Activated B cell treated with CpG ODN at 0.5 μM for 24 hours (primary cell): ENCODE data around the gene DOCK1. TPM values are rescaled to one million over a fixed set of nuclear protein-coding genes. Genes with fewer than 3 reads are reported as not detected.

Source experiments
- ATAC-seq: fragments of 200-7000 bp; cut with Tn5 transposase; one replicate; pipeline ENCODE4 v1.10.0; 2021; ENCODE audit warnings: low read depth, mild to moderate bottlenecking, moderate library complexity
- CTCF ChIA-PET: fragments of 350-600 bp; sonication (Branson Sonifier 250); formaldehyde crosslinking; loops from one replicate; lab custom pipeline; 2021; ENCODE audit warnings: antibody characterized with exemption; lab: Charles Lee
- POLR2A ChIA-PET: fragments of 350-600 bp; sonication (Branson Sonifier 250); formaldehyde crosslinking; loops from one replicate; lab custom pipeline; 2021; ENCODE audit warnings: antibody characterized with exemption; lab: Charles Lee
- DNase-seq: peaks from one replicate; pipeline ENCODE4 v3.0.0; 2022
- H3K27ac Mint-ChIP-seq: one replicate; pipeline ENCODE4 v1.8.0; 2020; ENCODE audit warnings: mixed read lengths
- H3K27me3 Mint-ChIP-seq: one replicate; pipeline ENCODE4 v1.8.0; 2021; ENCODE audit warnings: mixed read lengths
- H3K36me3 Mint-ChIP-seq: one replicate; pipeline ENCODE4 v1.8.0; 2021; ENCODE audit warnings: low read depth, mixed read lengths
- H3K4me1 Mint-ChIP-seq: one replicate; pipeline ENCODE4 v1.8.0; 2021; ENCODE audit warnings: mixed read lengths
- H3K4me3 Mint-ChIP-seq: one replicate; pipeline ENCODE4 v1.8.0; 2020; ENCODE audit warnings: mild to moderate bottlenecking, mixed read lengths
- H3K9me3 Mint-ChIP-seq: one replicate; pipeline ENCODE4 v1.8.0; 2020; ENCODE audit warnings: mixed read lengths
- CTCF ChIP-seq: fragments of 200-600 bp; IDR thresholded peaks from one replicate; pipeline ENCODE4 v1.8.0; 2022; ENCODE audit warnings: antibody characterized with exemption, mild to moderate bottlenecking
- intact Hi-C: fragments of 100-400 bp; cut with micrococcal nuclease; formaldehyde crosslinking; loops from one replicate; pipeline ENCODE4 v1.15.1; 2024
- total RNA-seq: library from RNA; stranded (reverse); gene quantifications from 2 replicates; pipeline ENCODE4 v1.2.3, GENCODE V29; 2022

DOCK1 gene
- total RNA-seq, 1 donor from 2014 or later: not detected

- CTCF ChIA-PET: no interaction called here
- H3K27ac Mint-ChIP-seq: no peak overlapping the region
- no peak overlapping the region for H3K4me3 Mint-ChIP-seq
- H3K27me3 Mint-ChIP-seq: no peaks in the 10 kb centered on the region
- no peak for ATAC-seq
- no peak for DNase-seq
- TF ChIP-seq CTCF: no peak
- peaks cover 2% of the 10 kb centered on the region for H3K9me3 Mint-ChIP-seq
- POLR2A ChIA-PET: no interaction called here
- intact Hi-C loops: no loop called here
- H3K4me1 Mint-ChIP-seq: no peaks in the 10 kb centered on the region
- no peaks in the 10 kb centered on the region for H3K36me3 Mint-ChIP-seq
Observed at GRCh38 chr10:126944191-126944590, 39.0 kb downstream of the DOCK1 start.

- Mint-ChIP-seq H3K27ac (no peak overlapping the region), H3K4me3 (no peak overlapping the region), H3K36me3 (no peaks in the 10 kb centered on the region), H3K4me1 (no peaks in the 10 kb centered on the region), H3K9me3 (no peaks in the 10 kb centered on the region), H3K27me3 (no peaks in the 10 kb centered on the region)
- intact Hi-C loops: no loop called here
- TF ChIP-seq CTCF: no peak
- ChIA-PET CTCF (no interaction called here), POLR2A (no interaction called here)
- no peak for ATAC-seq
- no peak for DNase-seq
Observed at GRCh38 chr10:126945351-126946030, 40.3 kb downstream of the DOCK1 start.

GRCh38 chr10:126946746-126947145, 41.5 kb downstream of the DOCK1 start:
- no peak overlapping the region for H3K27ac Mint-ChIP-seq
- H3K9me3 Mint-ChIP-seq: no peaks in the 10 kb centered on the region
- H3K4me3 Mint-ChIP-seq: no peak overlapping the region
- no peaks in the 10 kb centered on the region for H3K4me1 Mint-ChIP-seq
- no peaks in the 10 kb centered on the region for H3K36me3 Mint-ChIP-seq
- no peak for TF ChIP-seq CTCF
- CTCF ChIA-PET: no interaction called here
- DNase-seq: no peak
- no peaks in the 10 kb centered on the region for H3K27me3 Mint-ChIP-seq
- ATAC-seq: no peak
- intact Hi-C loops: no loop called here
- POLR2A ChIA-PET: no interaction called here

GRCh38 chr10:126948355-126949160, 43.3 kb downstream of the DOCK1 start:
- no peak for TF ChIP-seq CTCF
- DNase-seq (no peak), ATAC-seq (no peak)
- POLR2A ChIA-PET: no interaction called here
- H3K4me3 Mint-ChIP-seq: no peak overlapping the region
- no peaks in the 10 kb centered on the region for H3K4me1 Mint-ChIP-seq
- CTCF ChIA-PET: no interaction called here
- intact Hi-C loops: no loop called here
- no peaks in the 10 kb centered on the region for H3K27me3 Mint-ChIP-seq
- H3K27ac Mint-ChIP-seq: no peak overlapping the region
- no peaks in the 10 kb centered on the region for H3K36me3 Mint-ChIP-seq
- no peaks in the 10 kb centered on the region for H3K9me3 Mint-ChIP-seq

- POLR2A ChIA-PET: no interaction called here
- CTCF ChIA-PET: no interaction called here
- no peaks in the 10 kb centered on the region for H3K27me3 Mint-ChIP-seq
Observed at GRCh38 chr10:126949161-126949503, 43.9 kb downstream of the DOCK1 start.

More at GRCh38 chr10:126949161-126949503, 43.9 kb downstream of the DOCK1 start:
- H3K4me3 Mint-ChIP-seq: no peak overlapping the region
- no peaks in the 10 kb centered on the region for H3K9me3 Mint-ChIP-seq
- H3K4me1 Mint-ChIP-seq: no peaks in the 10 kb centered on the region
- ATAC-seq (no peak), DNase-seq (no peak)
- no peak for TF ChIP-seq CTCF
- intact Hi-C loops: no loop called here
- H3K27ac Mint-ChIP-seq: no peak overlapping the region
- no peaks in the 10 kb centered on the region for H3K36me3 Mint-ChIP-seq
